ENCODE measurements around the gene ZC3H13. TPM values are rescaled to one million over a fixed set of nuclear protein-coding genes. Genes with fewer than 3 reads are reported as not detected.
"Not testable (repeated sequence)": the region's sequence is repeated elsewhere in the genome, so short reads cannot be mapped to it uniquely, and the experiment has no call there.

ZC3H13 gene
- polyA plus RNA-seq, 3 donors from 2014 or later: 6.3 to 61.1 (median 30.8) TPM

GRCh38 chr13:46022481-46022880 is 30.1 kb downstream of the ZC3H13 start:
- Mint-ChIP-seq H3K27me3 (ENCODE audit: low read depth in 3 of 3) (peaks cover 0 to 3% (median 0%) of the 10 kb centered on the region in 3 donors), H3K9me3 (no peaks in the 10 kb centered on the region), H3K4me1 (peaks cover 5 to 18% of the 10 kb centered on the region in 2 donors), H3K36me3 (peaks cover 9 to 20% (median 19%) of the 10 kb centered on the region in 3 donors), H3K27ac (no peak overlapping the region), H3K4me3 (no peak overlapping the region)
- no peak for DNase-seq

- Mint-ChIP-seq H3K27me3 (ENCODE audit: low read depth in 3 of 3) (no peaks in the 10 kb centered on the region), H3K36me3 (peaks cover 13 to 38% (median 27%) of the 10 kb centered on the region in 3 donors), H3K9me3 (no peaks in the 10 kb centered on the region), H3K27ac (no peak overlapping the region), H3K4me3 (no peak overlapping the region), H3K4me1 (peaks cover 1 to 12% of the 10 kb centered on the region in 2 donors)
- no peak for DNase-seq
Observed at GRCh38 chr13:46016216-46016615, 36.3 kb downstream of the ZC3H13 start.

GRCh38 chr13:46015366-46015765 is 37.2 kb downstream of the ZC3H13 start:
- H3K9me3 Mint-ChIP-seq: no peaks in the 10 kb centered on the region
- peaks cover 13 to 39% (median 28%) of the 10 kb centered on the region in 3 donors for H3K36me3 Mint-ChIP-seq
- H3K4me3 Mint-ChIP-seq: no peak overlapping the region
- H3K4me1 Mint-ChIP-seq: peaks cover 1 to 12% of the 10 kb centered on the region in 2 donors
- no peak overlapping the region for H3K27ac Mint-ChIP-seq
- no peaks in the 10 kb centered on the region for H3K27me3 Mint-ChIP-seq (ENCODE audit: low read depth in 3 of 3)
- DNase-seq: no peak

- no peak overlapping the region for H3K27ac Mint-ChIP-seq
- H3K9me3 Mint-ChIP-seq: no peaks in the 10 kb centered on the region
- H3K36me3 Mint-ChIP-seq: peaks cover 14 to 51% (median 38%) of the 10 kb centered on the region in 3 donors
- H3K4me1 Mint-ChIP-seq: peaks cover 1 to 6% of the 10 kb centered on the region in 2 donors
- no peak overlapping the region for H3K4me3 Mint-ChIP-seq
- no peak for DNase-seq
- H3K27me3 Mint-ChIP-seq (ENCODE audit: low read depth in 3 of 3): no peaks in the 10 kb centered on the region
Observed at GRCh38 chr13:46012404-46012803, 40.1 kb downstream of the ZC3H13 start.

GRCh38 chr13:46010148-46010547 is 42.4 kb downstream of the ZC3H13 start:
- no peak for DNase-seq

GRCh38 chr13:46008631-46009030 is 43.9 kb downstream of the ZC3H13 start:
- Mint-ChIP-seq H3K36me3 (peaks cover 20 to 45% (median 31%) of the 10 kb centered on the region in 3 donors), H3K27ac (no peak overlapping the region), H3K4me3 (no peak overlapping the region), H3K27me3 (ENCODE audit: low read depth in 3 of 3) (no peaks in the 10 kb centered on the region), H3K4me1 (no peaks in the 10 kb centered on the region), H3K9me3 (no peaks in the 10 kb centered on the region)
- DNase-seq: no peak

More at GRCh38 chr13:46010148-46010547, 42.4 kb downstream of the ZC3H13 start:
- no peaks in the 10 kb centered on the region for H3K4me1 Mint-ChIP-seq
- H3K36me3 Mint-ChIP-seq: peaks cover 20 to 47% (median 34%) of the 10 kb centered on the region in 3 donors
- no peaks in the 10 kb centered on the region for H3K9me3 Mint-ChIP-seq
- no peaks in the 10 kb centered on the region for H3K27me3 Mint-ChIP-seq (ENCODE audit: low read depth in 3 of 3)
- H3K27ac Mint-ChIP-seq: no peak overlapping the region
- H3K4me3 Mint-ChIP-seq: no peak overlapping the region

GRCh38 chr13:46006688-46007452 is 45.7 kb downstream of the ZC3H13 start:
- Mint-ChIP-seq H3K36me3 (peaks cover 24 to 50% (median 35%) of the 10 kb centered on the region in 3 donors), H3K4me3 (no peak overlapping the region), H3K9me3 (no peaks in the 10 kb centered on the region), H3K4me1 (no peaks in the 10 kb centered on the region), H3K27ac (no peak overlapping the region), H3K27me3 (ENCODE audit: low read depth in 3 of 3) (no peaks in the 10 kb centered on the region)
- no peak for DNase-seq

- Mint-ChIP-seq H3K27me3 (ENCODE audit: low read depth in 3 of 3) (no peaks in the 10 kb centered on the region), H3K4me1 (no peaks in the 10 kb centered on the region), H3K27ac (peak overlapping the region in 2 of 6 donors; percentile 13 to 29), H3K36me3 (peaks cover 30 to 59% (median 44%) of the 10 kb centered on the region in 3 donors), H3K4me3 (no peak overlapping the region), H3K9me3 (no peaks in the 10 kb centered on the region)
- no peak for DNase-seq
Observed at GRCh38 chr13:46004491-46004890, 48.1 kb downstream of the ZC3H13 start.

- no peak for DNase-seq
- no peak overlapping the region for H3K27ac Mint-ChIP-seq
- peaks cover 0 to 11% of the 10 kb centered on the region in 2 donors for H3K4me1 Mint-ChIP-seq
- H3K27me3 Mint-ChIP-seq (ENCODE audit: low read depth in 3 of 3): no peaks in the 10 kb centered on the region
- H3K4me3 Mint-ChIP-seq: no peak overlapping the region
- no peaks in the 10 kb centered on the region for H3K9me3 Mint-ChIP-seq
- peaks cover 11 to 26% (median 17%) of the 10 kb centered on the region in 3 donors for H3K36me3 Mint-ChIP-seq
Observed at GRCh38 chr13:45996631-45997030, 55.9 kb downstream of the ZC3H13 start.

- Mint-ChIP-seq H3K27ac (no peak overlapping the region), H3K9me3 (no peaks in the 10 kb centered on the region), H3K4me3 (no peak overlapping the region), H3K36me3 (peaks cover 6 to 16% (median 11%) of the 10 kb centered on the region in 3 donors), H3K4me1 (peaks cover 0 to 11% of the 10 kb centered on the region in 2 donors), H3K27me3 (ENCODE audit: low read depth in 3 of 3) (no peaks in the 10 kb centered on the region)
- DNase-seq: no peak
Observed at GRCh38 chr13:45995245-45995644, 57.3 kb downstream of the ZC3H13 start.

- Mint-ChIP-seq H3K4me3 (no peak overlapping the region), H3K9me3 (no peaks in the 10 kb centered on the region), H3K36me3 (peaks cover 6 to 11% (median 6%) of the 10 kb centered on the region in 3 donors), H3K4me1 (peaks cover 0 to 11% of the 10 kb centered on the region in 2 donors), H3K27me3 (ENCODE audit: low read depth in 3 of 3) (no peaks in the 10 kb centered on the region), H3K27ac (no peak overlapping the region)
- no peak for DNase-seq
Observed at GRCh38 chr13:45994752-45995151, 57.8 kb downstream of the ZC3H13 start.

GRCh38 chr13:45989607-45990006 is 62.9 kb downstream of the ZC3H13 start:
- H3K4me3 Mint-ChIP-seq: no peak overlapping the region
- no peaks in the 10 kb centered on the region for H3K9me3 Mint-ChIP-seq
- no peak overlapping the region for H3K27ac Mint-ChIP-seq
- DNase-seq: no peak
- peaks cover 23 to 30% (median 25%) of the 10 kb centered on the region in 3 donors for H3K36me3 Mint-ChIP-seq
- H3K27me3 Mint-ChIP-seq (ENCODE audit: low read depth in 3 of 3): peaks cover 0 to 1% (median 0%) of the 10 kb centered on the region in 3 donors
- H3K4me1 Mint-ChIP-seq: peaks cover 0 to 11% of the 10 kb centered on the region in 2 donors

- H3K9me3 Mint-ChIP-seq; H3K27ac Mint-ChIP-seq; H3K27me3 Mint-ChIP-seq (ENCODE audit: low read depth in 3 of 3); H3K4me3 Mint-ChIP-seq; DNase-seq: not testable (repeated sequence)
- peaks cover 20 to 47% (median 39%) of the 10 kb centered on the region in 3 donors for H3K36me3 Mint-ChIP-seq
- peaks cover 5 to 10% of the 10 kb centered on the region in 2 donors for H3K4me1 Mint-ChIP-seq
Observed at GRCh38 chr13:45981127-45981526, 71.4 kb downstream of the ZC3H13 start.

- no peak overlapping the region for H3K27ac Mint-ChIP-seq
- peaks cover 25 to 46% (median 36%) of the 10 kb centered on the region in 3 donors for H3K36me3 Mint-ChIP-seq
- no peaks in the 10 kb centered on the region for H3K9me3 Mint-ChIP-seq
- no peak for DNase-seq
- peaks cover 0 to 10% of the 10 kb centered on the region in 2 donors for H3K4me1 Mint-ChIP-seq
- no peaks in the 10 kb centered on the region for H3K27me3 Mint-ChIP-seq (ENCODE audit: low read depth in 3 of 3)
- H3K4me3 Mint-ChIP-seq: no peak overlapping the region
Observed at GRCh38 chr13:45975337-45975736, 77.2 kb downstream of the ZC3H13 start.
